Panc1 (cell line): Measurements from ENCODE around the gene NWD2. TPM values are rescaled to one million over a fixed set of nuclear protein-coding genes. Genes with fewer than 3 reads are reported as not detected.

Experiments used
- ATAC-seq: fragments of 200-7000 bp; cut with Tn5 transposase; 2 replicates; pipeline ENCODE4 v1.9.1; 2020; ENCODE audit warnings: mild to moderate bottlenecking, moderate library complexity
- BruUV-seq: library from RNA; stranded (reverse); fragments of 400-500 nt; replicated peaks from 2 replicates; lab custom pipeline; 2021; lab: Mats Ljungman, UMichigan
- CTCF ChIA-PET: fragments of 300-600 bp; sonication (Branson Sonifier 250); formaldehyde crosslinking; loops from one replicate; lab custom pipeline; 2022; ENCODE audit warnings: antibody characterized with exemption; lab: Charles Lee
- POLR2A ChIA-PET: fragments of 300-600 bp; sonication (Branson Sonifier 250); formaldehyde crosslinking; loops from one replicate; lab custom pipeline; 2022; ENCODE audit warnings: antibody characterized with exemption; lab: Charles Lee
- DNase-seq: peaks from one replicate; pipeline ENCODE4 v3.0.0-alpha.2; 2010; ENCODE audit warnings: low read depth, low spot score
- H3K27ac ChIP-seq: 2 replicates; pipeline ENCODE4 v1.5.1; 2011; ENCODE audit warnings: mild to moderate bottlenecking, low read length, inconsistent platforms
- H3K27me3 ChIP-seq: fragments of 200-500 bp; sonication (Bioruptor generic); 2 replicates; pipeline ENCODE4 v1.6.0; 2014; ENCODE audit warnings: low read length, inconsistent platforms; ENCODE audit not compliant: control insufficient read depth, insufficient read depth
- H3K36me3 ChIP-seq: fragments of 200-500 bp; sonication (Bioruptor generic); 2 replicates; pipeline ENCODE4 v1.5.1; 2014; ENCODE audit warnings: inconsistent platforms, mild to moderate bottlenecking, low read length, moderate library complexity; ENCODE audit not compliant: control insufficient read depth, insufficient read depth
- H3K4me1 ChIP-seq: 2 replicates; pipeline ENCODE4 v1.5.1; 2011; ENCODE audit warnings: inconsistent platforms, mild to moderate bottlenecking, low read length, moderate library complexity; ENCODE audit not compliant: control insufficient read depth, insufficient read depth
- H3K4me3 ChIP-seq, 2 experiments: 2 replicates each; pipeline ENCODE4 v1.5.1; 2011 to 2012; ENCODE audit warnings: low read depth in 2 of 2, low read length in 2 of 2, mild to moderate bottlenecking in 2 of 2, inconsistent platforms in 1 of 2, moderate library complexity in 1 of 2
- H3K9me3 ChIP-seq: fragments of 200-500 bp; sonication (Bioruptor generic); 2 replicates; pipeline ENCODE4 v1.5.1; 2014; ENCODE audit warnings: low read depth, mild to moderate bottlenecking, inconsistent platforms, low read length, moderate library complexity; ENCODE audit not compliant: control insufficient read depth, insufficient read depth
- CTCF ChIP-seq: fragments of 450-650 bp; IDR thresholded peaks from 2 replicates; pipeline ENCODE4 v1.5.1; 2017; ENCODE audit warnings: mild to moderate bottlenecking
- POLR2AphosphoS5 ChIP-seq: IDR thresholded peaks from 2 replicates; pipeline ENCODE4 v1.6.1; 2012; ENCODE audit warnings: mild to moderate bottlenecking, low read depth, low read length, moderate library complexity
- SIN3A ChIP-seq: IDR thresholded peaks from 2 replicates; pipeline ENCODE4 v1.6.1; 2012; ENCODE audit warnings: low read depth, mild to moderate bottlenecking, low read length, moderate library complexity, borderline replicate concordance; ENCODE audit not compliant: insufficient read depth
- TCF7L2 ChIP-seq: IDR thresholded peaks from 2 replicates; pipeline ENCODE4 v1.6.1; 2011; ENCODE audit warnings: mild to moderate bottlenecking, low read depth, low read length, inconsistent platforms
- in situ Hi-C: cut with HindIII; loops from 2 replicates; pipeline ENCODE4 v1.10.0; 2016; ENCODE audit warnings: low sequenced_read_pairs, low pct_unique_long_range_greater_than_20kb
- intact Hi-C: fragments of 100-400 bp; cut with micrococcal nuclease; formaldehyde crosslinking; loops from one replicate; pipeline ENCODE4 v1.10.0; 2022; ENCODE audit not compliant: unreplicated experiment
- total RNA-seq: library from RNA; stranded (reverse); gene quantifications from one replicate; pipeline ENCODE4 v1.2.1, GENCODE V29; 2021; ENCODE audit not compliant: unreplicated experiment
- TF ChIP-seq, protein P1 (sequence below), 2 experiments: IDR thresholded peaks; 2 replicates each; pipeline ENCODE4 v1.6.1; 2011 to 2012; ENCODE audit warnings: low read depth in 2 of 2, control low read depth in 1 of 2, low read length in 1 of 2, mild to moderate bottlenecking in 1 of 2, moderate library complexity in 1 of 2; ENCODE audit not compliant: insufficient read depth in 1 of 2

NWD2 gene
- total RNA-seq, 1 experiment from 2014 or later = not detected

GRCh38 chr4:37317104-37317643 lies 72.6 kb downstream of the NWD2 start:
- H3K9me3 ChIP-seq = no peaks in the 10 kb centered on the region
- no peak for ATAC-seq
- intact Hi-C loops (no loop called here), in situ Hi-C loops (no loop called here)
- no peaks in the 10 kb centered on the region for H3K36me3 ChIP-seq
- TF ChIP-seq, protein P1, sequence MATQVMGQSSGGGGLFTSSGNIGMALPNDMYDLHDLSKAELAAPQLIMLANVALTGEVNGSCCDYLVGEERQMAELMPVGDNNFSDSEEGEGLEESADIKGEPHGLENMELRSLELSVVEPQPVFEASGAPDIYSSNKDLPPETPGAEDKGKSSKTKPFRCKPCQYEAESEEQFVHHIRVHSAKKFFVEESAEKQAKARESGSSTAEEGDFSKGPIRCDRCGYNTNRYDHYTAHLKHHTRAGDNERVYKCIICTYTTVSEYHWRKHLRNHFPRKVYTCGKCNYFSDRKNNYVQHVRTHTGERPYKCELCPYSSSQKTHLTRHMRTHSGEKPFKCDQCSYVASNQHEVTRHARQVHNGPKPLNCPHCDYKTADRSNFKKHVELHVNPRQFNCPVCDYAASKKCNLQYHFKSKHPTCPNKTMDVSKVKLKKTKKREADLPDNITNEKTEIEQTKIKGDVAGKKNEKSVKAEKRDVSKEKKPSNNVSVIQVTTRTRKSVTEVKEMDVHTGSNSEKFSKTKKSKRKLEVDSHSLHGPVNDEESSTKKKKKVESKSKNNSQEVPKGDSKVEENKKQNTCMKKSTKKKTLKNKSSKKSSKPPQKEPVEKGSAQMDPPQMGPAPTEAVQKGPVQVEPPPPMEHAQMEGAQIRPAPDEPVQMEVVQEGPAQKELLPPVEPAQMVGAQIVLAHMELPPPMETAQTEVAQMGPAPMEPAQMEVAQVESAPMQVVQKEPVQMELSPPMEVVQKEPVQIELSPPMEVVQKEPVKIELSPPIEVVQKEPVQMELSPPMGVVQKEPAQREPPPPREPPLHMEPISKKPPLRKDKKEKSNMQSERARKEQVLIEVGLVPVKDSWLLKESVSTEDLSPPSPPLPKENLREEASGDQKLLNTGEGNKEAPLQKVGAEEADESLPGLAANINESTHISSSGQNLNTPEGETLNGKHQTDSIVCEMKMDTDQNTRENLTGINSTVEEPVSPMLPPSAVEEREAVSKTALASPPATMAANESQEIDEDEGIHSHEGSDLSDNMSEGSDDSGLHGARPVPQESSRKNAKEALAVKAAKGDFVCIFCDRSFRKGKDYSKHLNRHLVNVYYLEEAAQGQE (IDR thresholded peaks at IDR 0.05; ENCODE audit: insufficient read depth in 1 of 2, low read depth in 2 of 2, low read length in 1 of 2) = no peak
- TF ChIP-seq TCF7L2 = no peak
- TF ChIP-seq SIN3A = no peak
- TF ChIP-seq POLR2AphosphoS5 = no peak
- no peak for TF ChIP-seq CTCF
- H3K27ac ChIP-seq = no peak overlapping the region
- no peak for DNase-seq
- no peaks in the 10 kb centered on the region for H3K27me3 ChIP-seq
- ChIA-PET CTCF (no interaction called here), POLR2A (no interaction called here)
- BruUV-seq = no TSS peak
- H3K4me3 ChIP-seq = no peak overlapping the region
- H3K4me1 ChIP-seq = no peaks in the 10 kb centered on the region

- no peak overlapping the region for H3K27ac ChIP-seq
- DNase-seq = no peak
- intact Hi-C loops (no loop called here), in situ Hi-C loops (no loop called here)
- no peak overlapping the region for H3K4me3 ChIP-seq
- no TSS peak for BruUV-seq
- no peak for TF ChIP-seq POLR2AphosphoS5
- no peak for TF ChIP-seq TCF7L2
- TF ChIP-seq SIN3A = no peak
- TF ChIP-seq, protein P1 (IDR thresholded peaks at IDR 0.05; ENCODE audit: insufficient read depth in 1 of 2, low read depth in 2 of 2, low read length in 1 of 2) = no peak
- no peak for TF ChIP-seq CTCF
- H3K9me3 ChIP-seq = no peaks in the 10 kb centered on the region
- H3K27me3 ChIP-seq = no peaks in the 10 kb centered on the region
- no peaks in the 10 kb centered on the region for H3K36me3 ChIP-seq
- POLR2A ChIA-PET = no interaction called here
- CTCF ChIA-PET = no interaction called here
- H3K4me1 ChIP-seq = no peaks in the 10 kb centered on the region
- no peak for ATAC-seq
These were observed 76.1 kb downstream of the NWD2 start for GRCh38 chr4:37320513-37321235.
